HepG2 (cell line): Measurements from ENCODE around the gene TMEM120A. TPM values are rescaled to one million over a fixed set of nuclear protein-coding genes. Genes with fewer than 3 reads are reported as not detected.

Source experiments
- ATF7-NPFF ChIP-seq: sonication (generic); formaldehyde crosslinking; IDR thresholded peaks from 2 replicates; pipeline ENCODE4 v1.8.1; 2023; ENCODE audit warnings: mild to moderate bottlenecking, low read depth, missing genetic modification reagents, moderate library complexity
- ATRX ChIP-seq: sonication (generic); formaldehyde crosslinking; IDR thresholded peaks from 2 replicates; pipeline ENCODE4 v1.4.0; 2020; ENCODE audit warnings: missing genetic modification reagents, borderline replicate concordance
- CEBPB ChIP-seq: IDR thresholded peaks from 2 replicates; pipeline ENCODE4 v1.6.1; 2011; ENCODE audit warnings: low read depth, low read length, improper control_type of control experiment, borderline replicate concordance
- DNMT1 ChIP-seq: sonication (generic); formaldehyde crosslinking; IDR thresholded peaks from 2 replicates; pipeline ENCODE4 v1.5.1; 2020; ENCODE audit warnings: mild to moderate bottlenecking, missing genetic modification reagents
- EEA1 ChIP-seq: sonication (generic); formaldehyde crosslinking; IDR thresholded peaks from 2 replicates; pipeline ENCODE4 v1.5.1; 2020; ENCODE audit warnings: mild to moderate bottlenecking, missing genetic modification reagents, borderline replicate concordance
- ELF1 ChIP-seq: sonication (generic); formaldehyde crosslinking; IDR thresholded peaks from 2 replicates; pipeline ENCODE4 v1.4.0; 2020; ENCODE audit warnings: missing genetic modification reagents
- EP300 ChIP-seq, 3 experiments: sonication (generic) in 1 of 3; formaldehyde crosslinking in 1 of 3; IDR thresholded peaks; 2 replicates each; pipeline versions ENCODE4 v1.5.1 to v1.6.1; 2011 to 2020; ENCODE audit warnings: low read depth in 2 of 3, low read length in 2 of 3, borderline replicate concordance in 1 of 3, improper control_type of control experiment in 1 of 3, mild to moderate bottlenecking in 1 of 3, missing genetic modification reagents in 1 of 3, moderate library complexity in 1 of 3
- HHEX ChIP-seq: IDR thresholded peaks from 2 replicates; pipeline ENCODE4 v1.6.1; 2016; ENCODE audit warnings: control low read depth
- HIVEP1 ChIP-seq: sonication (generic); formaldehyde crosslinking; IDR thresholded peaks from 2 replicates; pipeline ENCODE4 v1.4.0; 2020; ENCODE audit warnings: mild to moderate bottlenecking, missing genetic modification reagents
- KDM5A ChIP-seq: fragments of 200-600 bp; sonication (generic); IDR thresholded peaks from 2 replicates; pipeline ENCODE4 v1.7.0; 2018; ENCODE audit warnings: antibody characterized with exemption, mild to moderate bottlenecking, low read length, borderline replicate concordance
- KLF12 ChIP-seq: sonication (generic); formaldehyde crosslinking; IDR thresholded peaks from 2 replicates; pipeline ENCODE4 v1.4.0; 2020; ENCODE audit warnings: missing genetic modification reagents, borderline replicate concordance
- MTF1 ChIP-seq: sonication (generic); formaldehyde crosslinking; IDR thresholded peaks from 2 replicates; pipeline ENCODE4 v1.5.0; 2020; ENCODE audit warnings: missing genetic modification reagents
- NR2F1 ChIP-seq, 2 experiments: fragments of 450-650 bp in 1 of 2; formaldehyde crosslinking in 1 of 2; IDR thresholded peaks; 2 replicates each; pipeline versions ENCODE4 v1.5.0 to v1.6.1; 2016 to 2020; ENCODE audit warnings: mild to moderate bottlenecking in 1 of 2, missing compliant biosample characterization in 1 of 2, missing genetic modification reagents in 1 of 2, moderate library complexity in 1 of 2
- PHF20 ChIP-seq: sonication (generic); formaldehyde crosslinking; IDR thresholded peaks from 2 replicates; pipeline ENCODE4 v1.5.0; 2020; ENCODE audit warnings: mild to moderate bottlenecking, missing genetic modification reagents
- REXO4 ChIP-seq: sonication (generic); formaldehyde crosslinking; IDR thresholded peaks from 2 replicates; pipeline ENCODE4 v1.8.0; 2022; ENCODE audit warnings: missing genetic modification reagents, mild to moderate bottlenecking, borderline replicate concordance
- SMARCC2 ChIP-seq: fragments of 450-650 bp; IDR thresholded peaks from 2 replicates; pipeline ENCODE4 v1.6.1; 2017; ENCODE audit warnings: antibody characterized with exemption, mild to moderate bottlenecking
- STAG1 ChIP-seq: sonication (generic); formaldehyde crosslinking; IDR thresholded peaks from 2 replicates; pipeline ENCODE4 v1.4.0; 2020; ENCODE audit warnings: missing genetic modification reagents
- YEATS2 ChIP-seq: sonication (generic); formaldehyde crosslinking; IDR thresholded peaks from 2 replicates; pipeline ENCODE4 v1.4.0; 2020; ENCODE audit warnings: missing genetic modification reagents, borderline replicate concordance
- ZNF101 ChIP-seq: sonication (generic); formaldehyde crosslinking; IDR thresholded peaks from 2 replicates; pipeline ENCODE4 v1.4.0; 2020; ENCODE audit warnings: mild to moderate bottlenecking, low read depth, missing genetic modification reagents, borderline replicate concordance
- ZNF17 ChIP-seq: sonication (generic); formaldehyde crosslinking; IDR thresholded peaks from 2 replicates; pipeline ENCODE4 v1.5.0; 2020; ENCODE audit warnings: mild to moderate bottlenecking, missing genetic modification reagents
- ZNF224 ChIP-seq: sonication (generic); formaldehyde crosslinking; IDR thresholded peaks from 2 replicates; pipeline ENCODE4 v1.5.0; 2020; ENCODE audit warnings: mild to moderate bottlenecking, missing genetic modification reagents
- ZNF773 ChIP-seq: sonication (generic); formaldehyde crosslinking; IDR thresholded peaks from 2 replicates; pipeline ENCODE4 v1.4.0; 2020; ENCODE audit warnings: missing genetic modification reagents, borderline replicate concordance
- ZNF782 ChIP-seq: sonication (generic); formaldehyde crosslinking; IDR thresholded peaks from 2 replicates; pipeline ENCODE4 v1.4.0; 2020; ENCODE audit warnings: missing genetic modification reagents, mild to moderate bottlenecking, borderline replicate concordance
- polyA plus RNA-seq, 8 experiments: library from polyadenylated mRNA; depleted of rRNA in 3 of 8; stranded (reverse) in 7 of 8; unstranded in 1 of 8; fragments of >200 nt; fragmentation: Illumina TruSeq in 4 of 8; extraction: Trizol in 4 of 8; gene quantifications; 2 replicates each; pipeline versions ENCODE4 v1.2.1 to v1.2.3, GENCODE V29; 2011 to 2016; ENCODE audit warnings: low read depth in 4 of 8, missing spikeins in 1 of 8, mixed read lengths in 1 of 8; ENCODE audit not compliant: insufficient read depth in 1 of 8
- total RNA-seq, 5 experiments: library from RNA; depleted of rRNA; stranded (reverse); fragments of >200 nt; fragmentation: Illumina TruSeq; extraction: Trizol; gene quantifications; 2 replicates each; pipeline ENCODE4 v1.2.3, GENCODE V29; 2016; ENCODE audit warnings: low read depth in 1 of 5
- TF ChIP-seq, protein P1 (sequence below): sonication (generic); formaldehyde crosslinking; IDR thresholded peaks from 2 replicates; pipeline ENCODE4 v1.8.0; 2022; ENCODE audit warnings: missing genetic modification reagents, mild to moderate bottlenecking, inconsistent platforms, borderline replicate concordance
- TF ChIP-seq, protein P2 (sequence below): sonication (generic); formaldehyde crosslinking; conservative IDR thresholded peaks from 2 replicates; pipeline ENCODE4 v1.4.0; 2020; ENCODE audit warnings: missing genetic modification reagents

TMEM120A gene
- total and polyA plus RNA-seq, 2 of the 13 experiments (the other 11 are each of a cell fraction or from before 2014, with no cell fraction given), result 40.3 to 102 TPM

DNA sequence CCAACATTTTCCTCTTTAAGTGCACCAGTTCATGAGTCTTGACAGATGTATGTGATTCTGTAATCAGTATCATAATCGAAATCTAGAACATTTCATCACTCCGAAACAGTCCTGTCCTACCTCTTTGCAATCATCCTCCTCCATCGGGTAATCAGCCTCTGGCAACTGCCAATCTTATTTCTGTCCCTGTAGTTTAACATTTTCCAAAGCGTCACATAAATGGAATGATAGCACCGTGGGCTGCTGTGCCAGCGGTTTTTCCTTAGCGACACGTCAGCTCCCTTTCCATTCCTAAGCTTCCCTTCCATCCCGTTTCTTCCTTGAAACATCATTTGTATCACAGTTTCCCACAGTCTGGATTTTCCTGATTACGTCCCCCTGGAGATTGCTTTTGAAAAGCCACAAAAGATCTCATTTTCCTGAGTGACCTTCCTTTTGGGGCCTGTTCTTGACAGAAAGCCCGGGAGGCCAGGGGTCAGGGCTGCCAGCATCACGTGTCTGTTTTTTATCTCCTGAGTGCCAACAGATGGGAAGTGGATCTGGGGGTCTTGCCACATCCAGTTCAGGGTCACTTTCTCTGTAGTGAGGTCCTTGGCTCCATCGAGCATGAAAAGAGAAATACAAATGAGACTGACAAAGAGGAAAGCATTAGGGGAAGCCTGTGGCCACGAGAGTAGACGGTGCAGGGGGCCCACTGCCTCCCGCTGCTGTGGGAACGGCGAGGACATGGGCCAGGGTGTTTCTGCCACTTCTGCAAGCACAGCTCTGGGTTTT is 31.6 kb downstream of the TMEM120A start (continued):
- TF ChIP-seq MTF1 (CRISPR knock-in tag) (no peak), ATF7-NPFF (CRISPR knock-in tag) (0 out of 2 replicates have a peak, but pooled peaks have one; percentile 39), DNMT1 (CRISPR knock-in tag) (no peak), ZNF782 (peak; percentile 62; the same call in 1 of the 2 replicates), YEATS2 (CRISPR knock-in tag) (no peak), HIVEP1 (CRISPR knock-in tag) (0 out of 2 replicates have a peak, but pooled peaks have one; percentile 63), KDM5A (no peak), EEA1 (CRISPR knock-in tag) (no peak), CEBPB (peak; percentile 53; the same call in 1 of the 2 replicates), KLF12 (CRISPR knock-in tag) (no peak), REXO4 (CRISPR knock-in tag) (no peak), ZNF17 (no peak), SMARCC2 (no peak), STAG1 (no peak), ZNF773 (CRISPR knock-in tag) (no peak), ELF1 (CRISPR knock-in tag) (no peak), EP300 (IDR thresholded peaks at IDR 0.05; ENCODE audit: low read depth in 2 of 2, low read length in 2 of 2) (peak in 1 of 2 experiments; percentile 87; a peak in 2 of 4 replicates), EP300 (CRISPR knock-in tag; IDR thresholded peaks at IDR 0.05; ENCODE audit: borderline replicate concordance) (peak; percentile 14; the same call in 1 of the 2 replicates), ZNF101 (no peak), PHF20 (CRISPR knock-in tag) (no peak), HHEX (CRISPR knock-in tag) (no peak), ZNF224 (CRISPR knock-in tag) (peak; percentile 23; the same call in 1 of the 2 replicates), NR2F1 (CRISPR knock-in tag; IDR thresholded peaks at IDR 0.05) (peak; percentile 65 to 71; a peak in 3 of 4 replicates), ATRX (CRISPR knock-in tag) (no peak)
- TF ChIP-seq, protein P1, sequence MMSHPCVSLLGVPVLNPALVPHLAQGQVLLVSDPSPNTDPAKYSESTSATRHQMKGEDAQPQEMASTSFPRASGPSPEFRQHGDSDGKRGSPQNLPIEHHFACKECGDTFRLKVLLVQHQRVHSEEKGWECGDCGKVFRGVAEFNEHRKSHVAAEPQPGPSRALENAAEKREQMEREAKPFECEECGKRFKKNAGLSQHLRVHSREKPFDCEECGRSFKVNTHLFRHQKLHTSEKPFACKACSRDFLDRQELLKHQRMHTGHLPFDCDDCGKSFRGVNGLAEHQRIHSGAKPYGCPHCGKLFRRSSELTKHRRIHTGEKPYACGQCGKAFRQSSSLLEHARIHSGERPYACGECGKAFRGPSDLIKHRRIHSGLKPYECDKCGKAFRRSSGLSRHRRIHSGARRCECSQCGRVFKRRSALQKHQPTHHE, result 0 out of 2 replicates have a peak, but pooled peaks have one; percentile 45
- TF ChIP-seq, protein P2, sequence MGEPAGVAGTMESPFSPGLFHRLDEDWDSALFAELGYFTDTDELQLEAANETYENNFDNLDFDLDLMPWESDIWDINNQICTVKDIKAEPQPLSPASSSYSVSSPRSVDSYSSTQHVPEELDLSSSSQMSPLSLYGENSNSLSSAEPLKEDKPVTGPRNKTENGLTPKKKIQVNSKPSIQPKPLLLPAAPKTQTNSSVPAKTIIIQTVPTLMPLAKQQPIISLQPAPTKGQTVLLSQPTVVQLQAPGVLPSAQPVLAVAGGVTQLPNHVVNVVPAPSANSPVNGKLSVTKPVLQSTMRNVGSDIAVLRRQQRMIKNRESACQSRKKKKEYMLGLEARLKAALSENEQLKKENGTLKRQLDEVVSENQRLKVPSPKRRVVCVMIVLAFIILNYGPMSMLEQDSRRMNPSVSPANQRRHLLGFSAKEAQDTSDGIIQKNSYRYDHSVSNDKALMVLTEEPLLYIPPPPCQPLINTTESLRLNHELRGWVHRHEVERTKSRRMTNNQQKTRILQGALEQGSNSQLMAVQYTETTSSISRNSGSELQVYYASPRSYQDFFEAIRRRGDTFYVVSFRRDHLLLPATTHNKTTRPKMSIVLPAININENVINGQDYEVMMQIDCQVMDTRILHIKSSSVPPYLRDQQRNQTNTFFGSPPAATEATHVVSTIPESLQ (CRISPR knock-in tag), result no peak
